HG02943 (cell line): Measurements from ENCODE around the gene TULP1.
"Not testable (repeated sequence)": the region's sequence is repeated elsewhere in the genome, so short reads cannot be mapped to it uniquely, and the experiment has no call there.

Source experiments
- ATAC-seq: cut with Tn5 transposase; IDR thresholded peaks from one replicate; pipeline ENCODE4 v1.9.1; 2021; ENCODE audit warnings: mild to moderate bottlenecking, low read depth, moderate library complexity; ENCODE audit not compliant: unreplicated experiment

Gene TULP1

GRCh38 chr6:35512740-35513139 lies at the start of gene TULP1:
TULP1 (minus strand) TSS chr6:35512896; CDS start chr6:35512858, 38 bp downstream.
- no peak for ATAC-seq

GRCh38 chr6:35562060-35562459 lies 49.4 kb upstream of the TULP1 start:
- ATAC-seq, result no peak

- ATAC-seq, result no peak
These were observed 48.4 kb upstream of the TULP1 start for GRCh38 chr6:35561113-35561512.

- no peak for ATAC-seq
These were observed 45.9 kb upstream of the TULP1 start for GRCh38 chr6:35558571-35558970.

GRCh38 chr6:35557239-35557638 lies 44.5 kb upstream of the TULP1 start:
- no peak for ATAC-seq

GRCh38 chr6:35554811-35555210 lies 42.1 kb upstream of the TULP1 start:
- ATAC-seq, result no peak

GRCh38 chr6:35553315-35553714 lies 40.6 kb upstream of the TULP1 start:
- no peak for ATAC-seq

- ATAC-seq, result no peak
These were observed 39.7 kb upstream of the TULP1 start for GRCh38 chr6:35552285-35552917.

GRCh38 chr6:35550437-35550836 lies 37.7 kb upstream of the TULP1 start:
- no peak for ATAC-seq

GRCh38 chr6:35547676-35548075 lies 35.0 kb upstream of the TULP1 start:
- no peak for ATAC-seq

GRCh38 chr6:35544769-35545361 lies 32.2 kb upstream of the TULP1 start:
- no peak for ATAC-seq

- ATAC-seq, result no peak
These were observed 30.9 kb upstream of the TULP1 start for GRCh38 chr6:35543459-35544193.

GRCh38 chr6:35541836-35542235 lies 29.1 kb upstream of the TULP1 start:
- no peak for ATAC-seq

GRCh38 chr6:35539223-35539622 lies 26.5 kb upstream of the TULP1 start:
- no peak for ATAC-seq

- not testable (repeated sequence) for ATAC-seq
These were observed 23.2 kb upstream of the TULP1 start for GRCh38 chr6:35535847-35536246.

GRCh38 chr6:35534407-35535170 lies 21.9 kb upstream of the TULP1 start:
- ATAC-seq, result no peak

- ATAC-seq, result no peak
These were observed 21.3 kb upstream of the TULP1 start for GRCh38 chr6:35533981-35534380.

GRCh38 chr6:35532126-35532525 lies 19.4 kb upstream of the TULP1 start:
- ATAC-seq, result no peak

- ATAC-seq, result no peak
These were observed 11.8 kb upstream of the TULP1 start for GRCh38 chr6:35524380-35525020.
